Measurements from ENCODE around the gene SRC.

DNA sequence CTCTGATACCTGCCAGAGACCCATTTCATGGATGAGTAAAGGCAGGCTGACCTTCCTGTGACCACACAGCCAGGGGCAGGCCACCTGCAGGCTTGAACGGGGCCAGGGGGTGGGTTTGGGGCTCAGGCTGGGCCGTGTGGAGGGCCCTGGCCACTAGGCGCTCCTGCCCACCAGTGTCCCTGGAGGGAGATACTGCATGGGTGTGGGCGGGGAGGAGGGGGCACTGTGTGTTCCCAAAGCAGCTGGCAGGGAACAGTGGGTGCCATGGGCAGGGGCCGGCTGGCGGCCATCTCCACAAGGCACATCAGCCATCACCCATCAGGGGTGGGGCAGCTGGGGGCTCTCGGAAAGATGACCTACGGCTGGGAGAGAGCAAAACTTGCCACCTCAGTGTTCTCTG is 15.4 kb downstream of the SRC start:
- TF ChIP-seq, protein P1, sequence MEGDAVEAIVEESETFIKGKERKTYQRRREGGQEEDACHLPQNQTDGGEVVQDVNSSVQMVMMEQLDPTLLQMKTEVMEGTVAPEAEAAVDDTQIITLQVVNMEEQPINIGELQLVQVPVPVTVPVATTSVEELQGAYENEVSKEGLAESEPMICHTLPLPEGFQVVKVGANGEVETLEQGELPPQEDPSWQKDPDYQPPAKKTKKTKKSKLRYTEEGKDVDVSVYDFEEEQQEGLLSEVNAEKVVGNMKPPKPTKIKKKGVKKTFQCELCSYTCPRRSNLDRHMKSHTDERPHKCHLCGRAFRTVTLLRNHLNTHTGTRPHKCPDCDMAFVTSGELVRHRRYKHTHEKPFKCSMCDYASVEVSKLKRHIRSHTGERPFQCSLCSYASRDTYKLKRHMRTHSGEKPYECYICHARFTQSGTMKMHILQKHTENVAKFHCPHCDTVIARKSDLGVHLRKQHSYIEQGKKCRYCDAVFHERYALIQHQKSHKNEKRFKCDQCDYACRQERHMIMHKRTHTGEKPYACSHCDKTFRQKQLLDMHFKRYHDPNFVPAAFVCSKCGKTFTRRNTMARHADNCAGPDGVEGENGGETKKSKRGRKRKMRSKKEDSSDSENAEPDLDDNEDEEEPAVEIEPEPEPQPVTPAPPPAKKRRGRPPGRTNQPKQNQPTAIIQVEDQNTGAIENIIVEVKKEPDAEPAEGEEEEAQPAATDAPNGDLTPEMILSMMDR (IDR thresholded peaks at IDR 0.05), result no peak
- no peak for TF ChIP-seq EZH2phosphoT487 (IDR thresholded peaks at IDR 0.05)
